GM18520 (cell line): ENCODE results near the gene MAGOHB.
"Not testable (repeated sequence)": the region's sequence is repeated elsewhere in the genome, so short reads cannot be mapped to it uniquely, and the experiment has no call there.

Source experiments
- ATAC-seq: cut with Tn5 transposase; IDR thresholded peaks from one replicate; pipeline ENCODE4 v1.9.1; 2021; ENCODE audit not compliant: unreplicated experiment

MAGOHB gene

GRCh38 chr12:10612984-10613348 is 443 bp downstream of the MAGOHB start:
- peak; percentile 12 for ATAC-seq

- ATAC-seq: no peak
These were observed 1.3 kb downstream of the MAGOHB start for GRCh38 chr12:10612110-10612509.

- ATAC-seq: not testable (repeated sequence)
These were observed 2.2 kb downstream of the MAGOHB start for GRCh38 chr12:10611258-10611657.

- no peak for ATAC-seq
These were observed 3.2 kb downstream of the MAGOHB start for GRCh38 chr12:10610188-10610587.

GRCh38 chr12:10607885-10608458 is 5.4 kb downstream of the MAGOHB start:
- ATAC-seq: no peak

- ATAC-seq: no peak
These were observed 11.5 kb downstream of the MAGOHB start for GRCh38 chr12:10601860-10602259.

GRCh38 chr12:10600988-10601387 is 12.4 kb downstream of the MAGOHB start:
- ATAC-seq: no peak

- ATAC-seq: no peak
These were observed 17.5 kb downstream of the MAGOHB start for GRCh38 chr12:10595881-10596280.

GRCh38 chr12:10590966-10591365 is 22.4 kb downstream of the MAGOHB start:
- no peak for ATAC-seq

- ATAC-seq: no peak
These were observed 29.0 kb downstream of the MAGOHB start for GRCh38 chr12:10584415-10584814.

- ATAC-seq: no peak
These were observed 30.7 kb downstream of the MAGOHB start for GRCh38 chr12:10582704-10583103.

GRCh38 chr12:10582133-10582532 is 31.3 kb downstream of the MAGOHB start:
- not testable (repeated sequence) for ATAC-seq

GRCh38 chr12:10574307-10574706 is 39.1 kb downstream of the MAGOHB start:
- no peak for ATAC-seq

GRCh38 chr12:10572021-10572490 is 41.4 kb downstream of the MAGOHB start:
- ATAC-seq: not testable (repeated sequence)

GRCh38 chr12:10571141-10571540 is 42.3 kb downstream of the MAGOHB start:
- ATAC-seq: no peak

- ATAC-seq: no peak
These were observed 45.6 kb downstream of the MAGOHB start for GRCh38 chr12:10567813-10568212.

- ATAC-seq: no peak
These were observed 49.4 kb downstream of the MAGOHB start for GRCh38 chr12:10563966-10564365.

- ATAC-seq: no peak
These were observed 50.4 kb downstream of the MAGOHB start for GRCh38 chr12:10563002-10563401.

GRCh38 chr12:10562306-10562933 is 51.0 kb downstream of the MAGOHB start:
- no peak for ATAC-seq

- ATAC-seq: no peak
These were observed 54.2 kb downstream of the MAGOHB start for GRCh38 chr12:10559244-10559643.

GRCh38 chr12:10558789-10559188 is 54.6 kb downstream of the MAGOHB start:
- no peak for ATAC-seq

GRCh38 chr12:10558301-10558700 is 55.1 kb downstream of the MAGOHB start:
- no peak for ATAC-seq

- ATAC-seq: no peak
These were observed 55.6 kb downstream of the MAGOHB start for GRCh38 chr12:10557766-10558165.
